Measurements from ENCODE around the gene BRPF1. TPM values are rescaled to one million over a fixed set of nuclear protein-coding genes. Genes with fewer than 3 reads are reported as not detected.
A peak's percentile ranks its signal among the peaks of the same experiment; 100 is the strongest.

Gene BRPF1
- polyA plus RNA-seq, 2 donors = 6.1 to 8.9 TPM

GRCh38 chr3:9760779-9761505 is 29.4 kb downstream of the BRPF1 start:
- no peaks in the 10 kb centered on the region for H3K9me3 ChIP-seq (ENCODE audit: control insufficient read depth in 2 of 2, insufficient read depth in 1 of 2, low read depth in 1 of 2, low read length in 1 of 2)
- no peaks in the 10 kb centered on the region for H3K27me3 ChIP-seq (ENCODE audit: control insufficient read depth in 1 of 2, insufficient read depth in 2 of 2, low read length in 2 of 2)

GRCh38 chr3:9761919-9762318 is 30.4 kb downstream of the BRPF1 start:
- Histone ChIP-seq H3K4me3 (ENCODE audit: low read depth in 1 of 2, low read length in 2 of 2) (no peak overlapping the region), H3K27ac (ENCODE audit: low read depth in 2 of 2, low read length in 1 of 2) (no peak overlapping the region), H3K36me3 (ENCODE audit: control insufficient read depth in 2 of 2, insufficient read depth in 2 of 2, low read length in 1 of 2) (peaks cover 3 to 21% of the 10 kb centered on the region in 2 donors), H3K4me1 (ENCODE audit: control insufficient read depth in 2 of 2, insufficient read depth in 2 of 2, low read length in 1 of 2) (peaks cover 2 to 3% of the 10 kb centered on the region in 2 donors), H3K27me3 (ENCODE audit: control insufficient read depth in 1 of 2, insufficient read depth in 2 of 2, low read length in 2 of 2) (no peaks in the 10 kb centered on the region), H3K9me3 (ENCODE audit: control insufficient read depth in 2 of 2, insufficient read depth in 1 of 2, low read depth in 1 of 2, low read length in 1 of 2) (no peaks in the 10 kb centered on the region)
- 88 to 91% methylated on average over 5 of the region's 5 CpGs for WGBS, 2 donors

More at GRCh38 chr3:9760779-9761505, 29.4 kb downstream of the BRPF1 start:
- Histone ChIP-seq H3K36me3 (ENCODE audit: control insufficient read depth in 2 of 2, insufficient read depth in 2 of 2, low read length in 1 of 2) (peaks cover 3 to 28% of the 10 kb centered on the region in 2 donors), H3K27ac (ENCODE audit: low read depth in 2 of 2, low read length in 1 of 2) (no peak overlapping the region), H3K4me3 (ENCODE audit: low read depth in 1 of 2, low read length in 2 of 2) (no peak overlapping the region), H3K4me1 (ENCODE audit: control insufficient read depth in 2 of 2, insufficient read depth in 2 of 2, low read length in 1 of 2) (peaks cover 2 to 3% of the 10 kb centered on the region in 2 donors)
- 96% methylated on average over 10 of the region's 10 CpGs for WGBS, 2 donors

- Histone ChIP-seq H3K27ac (ENCODE audit: low read depth in 2 of 2, low read length in 1 of 2) (no peak overlapping the region), H3K36me3 (ENCODE audit: control insufficient read depth in 2 of 2, insufficient read depth in 2 of 2, low read length in 1 of 2) (peaks cover 3 to 13% of the 10 kb centered on the region in 2 donors), H3K9me3 (ENCODE audit: control insufficient read depth in 2 of 2, insufficient read depth in 1 of 2, low read depth in 1 of 2, low read length in 1 of 2) (no peaks in the 10 kb centered on the region), H3K4me3 (ENCODE audit: low read depth in 1 of 2, low read length in 2 of 2) (no peak overlapping the region), H3K4me1 (ENCODE audit: control insufficient read depth in 2 of 2, insufficient read depth in 2 of 2, low read length in 1 of 2) (peaks cover 2 to 3% of the 10 kb centered on the region in 2 donors), H3K27me3 (ENCODE audit: control insufficient read depth in 1 of 2, insufficient read depth in 2 of 2, low read length in 2 of 2) (no peaks in the 10 kb centered on the region)
- 89 to 90% methylated on average over 8 of the region's 8 CpGs for WGBS, 2 donors
Observed at GRCh38 chr3:9762871-9763270, 31.3 kb downstream of the BRPF1 start.

- H3K27ac ChIP-seq (ENCODE audit: low read depth in 2 of 2, low read length in 1 of 2) = no peak overlapping the region
- no peaks in the 10 kb centered on the region for H3K9me3 ChIP-seq (ENCODE audit: control insufficient read depth in 2 of 2, insufficient read depth in 1 of 2, low read depth in 1 of 2, low read length in 1 of 2)
- no peaks in the 10 kb centered on the region for H3K27me3 ChIP-seq (ENCODE audit: control insufficient read depth in 1 of 2, insufficient read depth in 2 of 2, low read length in 2 of 2)
- no peak overlapping the region for H3K4me3 ChIP-seq (ENCODE audit: low read depth in 1 of 2, low read length in 2 of 2)
- 89% methylated on average over 4 of the region's 4 CpGs for WGBS, 2 donors
- H3K36me3 ChIP-seq (ENCODE audit: control insufficient read depth in 2 of 2, insufficient read depth in 2 of 2, low read length in 1 of 2) = peaks cover 0 to 9% of the 10 kb centered on the region in 2 donors
- H3K4me1 ChIP-seq (ENCODE audit: control insufficient read depth in 2 of 2, insufficient read depth in 2 of 2, low read length in 1 of 2) = peaks cover 2 to 12% of the 10 kb centered on the region in 2 donors
Observed at GRCh38 chr3:9765865-9766264, 34.3 kb downstream of the BRPF1 start.

GRCh38 chr3:9767418-9767817 is 35.9 kb downstream of the BRPF1 start:
- Histone ChIP-seq H3K27me3 (ENCODE audit: control insufficient read depth in 1 of 2, insufficient read depth in 2 of 2, low read length in 2 of 2) (no peaks in the 10 kb centered on the region), H3K9me3 (ENCODE audit: control insufficient read depth in 2 of 2, insufficient read depth in 1 of 2, low read depth in 1 of 2, low read length in 1 of 2) (no peaks in the 10 kb centered on the region), H3K36me3 (ENCODE audit: control insufficient read depth in 2 of 2, insufficient read depth in 2 of 2, low read length in 1 of 2) (peaks cover 0 to 5% of the 10 kb centered on the region in 2 donors), H3K27ac (ENCODE audit: low read depth in 2 of 2, low read length in 1 of 2) (peak overlapping the region in 1 of 2 donors; percentile 6), H3K4me1 (ENCODE audit: control insufficient read depth in 2 of 2, insufficient read depth in 2 of 2, low read length in 1 of 2) (peaks cover 0 to 12% of the 10 kb centered on the region in 2 donors), H3K4me3 (ENCODE audit: low read depth in 1 of 2, low read length in 2 of 2) (no peak overlapping the region)
- WGBS, 2 donors = 65 to 79% methylated on average over 7 of the region's 7 CpGs

- no peaks in the 10 kb centered on the region for H3K9me3 ChIP-seq (ENCODE audit: control insufficient read depth in 2 of 2, insufficient read depth in 1 of 2, low read depth in 1 of 2, low read length in 1 of 2)
- peaks cover 0 to 8% of the 10 kb centered on the region in 2 donors for H3K4me1 ChIP-seq (ENCODE audit: control insufficient read depth in 2 of 2, insufficient read depth in 2 of 2, low read length in 1 of 2)
- H3K27me3 ChIP-seq (ENCODE audit: control insufficient read depth in 1 of 2, insufficient read depth in 2 of 2, low read length in 2 of 2) = no peaks in the 10 kb centered on the region
- H3K27ac ChIP-seq (ENCODE audit: low read depth in 2 of 2, low read length in 1 of 2) = no peak overlapping the region
- no peak overlapping the region for H3K4me3 ChIP-seq (ENCODE audit: low read depth in 1 of 2, low read length in 2 of 2)
- 65 to 73% methylated on average over 6 of the region's 6 CpGs for WGBS, 2 donors
- H3K36me3 ChIP-seq (ENCODE audit: control insufficient read depth in 2 of 2, insufficient read depth in 2 of 2, low read length in 1 of 2) = no peaks in the 10 kb centered on the region
Observed at GRCh38 chr3:9768141-9768775, 36.7 kb downstream of the BRPF1 start.

- Histone ChIP-seq H3K27me3 (ENCODE audit: control insufficient read depth in 1 of 2, insufficient read depth in 2 of 2, low read length in 2 of 2) (no peaks in the 10 kb centered on the region), H3K9me3 (ENCODE audit: control insufficient read depth in 2 of 2, insufficient read depth in 1 of 2, low read depth in 1 of 2, low read length in 1 of 2) (no peaks in the 10 kb centered on the region), H3K36me3 (ENCODE audit: control insufficient read depth in 2 of 2, insufficient read depth in 2 of 2, low read length in 1 of 2) (no peaks in the 10 kb centered on the region), H3K4me1 (ENCODE audit: control insufficient read depth in 2 of 2, insufficient read depth in 2 of 2, low read length in 1 of 2) (peaks cover 0 to 8% of the 10 kb centered on the region in 2 donors), H3K27ac (ENCODE audit: low read depth in 2 of 2, low read length in 1 of 2) (peak overlapping the region in 1 of 2 donors; percentile 60), H3K4me3 (ENCODE audit: low read depth in 1 of 2, low read length in 2 of 2) (peak overlapping the region; percentile 55 to 59)
- 61 to 70% methylated on average over 5 of the region's 5 CpGs for WGBS, 2 donors
Observed at GRCh38 chr3:9769012-9769411, 37.5 kb downstream of the BRPF1 start.

GRCh38 chr3:9769426-9770275 is 38.1 kb downstream of the BRPF1 start, which contains the start of gene CAMK1:
Gene CAMK1, minus strand, starts transcription at chr3:9769947. Its CDS starts 2,198 bp downstream, at chr3:9767749.
- Histone ChIP-seq H3K27me3 (ENCODE audit: control insufficient read depth in 1 of 2, insufficient read depth in 2 of 2, low read length in 2 of 2) (no peaks in the 10 kb centered on the region), H3K36me3 (ENCODE audit: control insufficient read depth in 2 of 2, insufficient read depth in 2 of 2, low read length in 1 of 2) (no peaks in the 10 kb centered on the region), H3K4me1 (ENCODE audit: control insufficient read depth in 2 of 2, insufficient read depth in 2 of 2, low read length in 1 of 2) (peaks cover 0 to 8% of the 10 kb centered on the region in 2 donors), H3K27ac (ENCODE audit: low read depth in 2 of 2, low read length in 1 of 2) (peak within 1 kb of the TSS; percentile 60 to 78), H3K9me3 (ENCODE audit: control insufficient read depth in 2 of 2, insufficient read depth in 1 of 2, low read depth in 1 of 2, low read length in 1 of 2) (no peaks in the 10 kb centered on the region), H3K4me3 (ENCODE audit: low read depth in 1 of 2, low read length in 2 of 2) (peak within 1 kb of the TSS; percentile 55 to 59)
- 3 to 6% methylated on average over 38 to 49 of the region's 49 CpGs for WGBS, 2 donors

GRCh38 chr3:9770276-9770812 is 38.8 kb downstream of the BRPF1 start:
- WGBS, 2 donors = 11 to 16% methylated on average over 15 of the region's 15 CpGs

More at GRCh38 chr3:9770276-9770812, 38.8 kb downstream of the BRPF1 start:
- H3K9me3 ChIP-seq (ENCODE audit: control insufficient read depth in 2 of 2, insufficient read depth in 1 of 2, low read depth in 1 of 2, low read length in 1 of 2) = no peaks in the 10 kb centered on the region
- H3K4me3 ChIP-seq (ENCODE audit: low read depth in 1 of 2, low read length in 2 of 2) = peak overlapping the region; percentile 55 to 59
- H3K36me3 ChIP-seq (ENCODE audit: control insufficient read depth in 2 of 2, insufficient read depth in 2 of 2, low read length in 1 of 2) = no peaks in the 10 kb centered on the region
- H3K27ac ChIP-seq (ENCODE audit: low read depth in 2 of 2, low read length in 1 of 2) = peak overlapping the region; percentile 60 to 78
- H3K4me1 ChIP-seq (ENCODE audit: control insufficient read depth in 2 of 2, insufficient read depth in 2 of 2, low read length in 1 of 2) = peaks cover 0 to 8% of the 10 kb centered on the region in 2 donors
- no peaks in the 10 kb centered on the region for H3K27me3 ChIP-seq (ENCODE audit: control insufficient read depth in 1 of 2, insufficient read depth in 2 of 2, low read length in 2 of 2)
